Mesendoderm (in vitro differentiated cells): ENCODE measurements around the gene CHRNA4.

ENCODE experiments used
- DNase-seq: peaks from one replicate; pipeline ENCODE4 v3.0.0; 2013
- H2AK5ac ChIP-seq: 2 replicates; pipeline ENCODE4 v1.6.1; 2013; ENCODE audit warnings: low read length, inconsistent platforms
- H2BK120ac ChIP-seq: 2 replicates; pipeline ENCODE4 v1.6.1; 2013; ENCODE audit warnings: low read depth, mild to moderate bottlenecking, low read length, moderate library complexity, mixed read lengths
- H2BK15ac ChIP-seq: replicated peaks from 2 replicates; pipeline ENCODE4 v1.6.1; 2013; ENCODE audit warnings: low read depth, mild to moderate bottlenecking, moderate library complexity
- H2BK5ac ChIP-seq: 2 replicates; pipeline ENCODE4 v1.6.1; 2013; ENCODE audit warnings: low read length, inconsistent platforms
- H3K18ac ChIP-seq: 2 replicates; pipeline ENCODE4 v1.6.1; 2013; ENCODE audit warnings: mild to moderate bottlenecking, low read length, mixed read lengths
- H3K23ac ChIP-seq: one replicate; pipeline ENCODE4 v1.6.1; 2013; ENCODE audit warnings: low read length
- H3K27ac ChIP-seq: 2 replicates; pipeline ENCODE4 v1.5.1; 2013; ENCODE audit warnings: low read depth, mild to moderate bottlenecking, inconsistent platforms, low read length, moderate library complexity
- H3K27me3 ChIP-seq: 2 replicates; pipeline ENCODE4 v1.6.1; 2013; ENCODE audit warnings: low read length, control low read depth, mild to moderate bottlenecking, inconsistent platforms; ENCODE audit not compliant: insufficient read depth, poor library complexity
- H3K36me3 ChIP-seq: 2 replicates; pipeline ENCODE4 v1.6.1; 2013; ENCODE audit warnings: low read length, inconsistent platforms; ENCODE audit not compliant: control insufficient read depth, insufficient read depth
- H3K4ac ChIP-seq: one replicate; pipeline ENCODE4 v1.6.1; 2013; ENCODE audit warnings: low read depth, mild to moderate bottlenecking, low read length, moderate library complexity
- H3K4me1 ChIP-seq: 2 replicates; pipeline ENCODE4 v1.6.1; 2013; ENCODE audit warnings: low read depth, low read length, inconsistent platforms; ENCODE audit not compliant: control insufficient read depth
- H3K4me2 ChIP-seq: 2 replicates; pipeline ENCODE4 v1.6.1; 2013; ENCODE audit warnings: low read length
- H3K4me3 ChIP-seq: 2 replicates; pipeline ENCODE4 v1.5.1; 2013; ENCODE audit warnings: mild to moderate bottlenecking, low read length
- H3K56ac ChIP-seq: one replicate; pipeline ENCODE4 v1.6.1; 2013; ENCODE audit warnings: low read length
- H3K79me1 ChIP-seq: 2 replicates; pipeline ENCODE4 v1.6.1; 2013; ENCODE audit warnings: low read length, inconsistent platforms
- H3K79me2 ChIP-seq: 2 replicates; pipeline ENCODE4 v1.6.1; 2013; ENCODE audit warnings: mild to moderate bottlenecking, low read length; ENCODE audit not compliant: control insufficient read depth, insufficient read depth
- H3K9ac ChIP-seq: 2 replicates; pipeline ENCODE4 v1.6.1; 2013; ENCODE audit warnings: low read length, inconsistent platforms
- H4K5ac ChIP-seq: one replicate; pipeline ENCODE4 v1.6.1; 2013; ENCODE audit warnings: low read length
- H4K8ac ChIP-seq: one replicate; pipeline ENCODE4 v1.6.1; 2013; ENCODE audit warnings: low read depth, mild to moderate bottlenecking, control low read depth, low read length, moderate library complexity
- WGBS: extraction: QIAGEN DNeasy Blood & Tissue Kit; methylation state at CpG from one replicate; pipeline ENCODE4 v1.1.7; 2013; ENCODE audit warnings: low lambda C conversion rate, missing lambda C conversion rate; ENCODE audit not compliant: insufficient coverage; ENCODE audit errors: extremely low coverage; 5-methylcytosine and 5-hydroxymethylcytosine counted together

The CHRNA4 gene

DNA sequence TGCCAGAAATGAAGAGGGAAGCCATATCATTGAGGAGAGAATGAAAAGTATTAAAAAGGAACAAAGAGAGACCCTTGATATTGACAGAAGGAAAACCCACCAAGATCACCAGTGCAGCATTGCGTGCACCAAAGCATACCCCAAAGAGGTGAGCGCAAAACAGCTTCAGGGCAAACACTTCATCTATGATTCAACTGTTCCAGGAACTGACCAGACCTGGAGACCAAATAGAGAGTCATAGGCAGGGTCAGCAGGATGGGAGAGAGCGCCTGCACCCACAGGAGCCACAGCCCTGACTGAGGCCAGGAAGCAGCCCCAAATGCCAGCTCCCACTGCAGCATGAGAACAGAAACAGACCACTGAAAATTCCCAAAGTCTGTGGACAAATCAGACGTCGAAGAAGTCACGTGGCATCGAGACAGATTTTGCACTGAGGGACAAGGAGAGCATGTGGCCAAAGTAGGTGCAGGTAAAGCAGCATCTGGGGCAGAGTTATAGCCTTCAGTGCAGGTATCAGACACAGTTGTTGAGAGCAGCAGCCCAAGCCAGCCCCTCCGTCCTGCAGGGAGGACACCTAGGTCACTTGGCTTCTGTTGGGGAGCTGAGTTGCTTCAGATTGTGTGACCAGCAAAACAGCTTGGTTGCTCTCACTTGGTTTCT is 29.3 kb downstream of the CHRNA4 start:
- no peak overlapping the region for H3K4me2 ChIP-seq

DNA sequence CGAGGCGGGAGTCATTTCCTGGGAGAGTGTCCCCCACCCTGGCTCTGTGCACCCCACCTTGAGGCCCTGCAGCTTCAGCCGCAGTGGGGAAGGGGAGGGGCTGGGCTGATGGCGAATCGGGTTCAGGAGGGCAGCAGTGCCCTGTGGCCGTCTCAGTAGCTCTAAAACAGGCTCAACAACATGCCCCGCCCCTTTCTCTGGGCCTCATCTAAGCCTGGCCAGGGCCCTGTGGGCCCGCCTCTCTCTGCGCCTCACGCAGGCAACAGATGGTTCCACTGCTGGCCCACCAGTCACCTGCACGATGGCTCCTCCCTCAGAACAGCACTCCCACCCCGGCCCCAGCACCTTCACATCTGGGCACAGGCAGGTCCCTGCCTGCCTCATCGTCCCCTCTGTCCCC is 30.2 kb downstream of the CHRNA4 start:
- Histone ChIP-seq H3K27me3 (no peaks in the 10 kb centered on the region), H3K56ac (no peak overlapping the region), H3K79me2 (no peaks in the 10 kb centered on the region), H3K23ac (no peak overlapping the region), H2BK5ac (no peak overlapping the region), H3K4me2 (no peak overlapping the region), H3K4me3 (no peak overlapping the region), H3K27ac (no peak overlapping the region), H2BK15ac (no peak overlapping the region), H3K18ac (no peak overlapping the region), H3K4ac (no peak overlapping the region), H4K5ac (no peak overlapping the region), H3K4me1 (no peaks in the 10 kb centered on the region), H3K79me1 (no peaks in the 10 kb centered on the region), H2AK5ac (no peak overlapping the region), H3K9ac (no peak overlapping the region), H4K8ac (no peak overlapping the region), H3K36me3 (no peaks in the 10 kb centered on the region), H2BK120ac (no peak overlapping the region)
- no CpG with 5 or more reads among the region's 13 CpGs for WGBS
- no peak for DNase-seq

More for the DNA sequence above, 29.3 kb downstream of the CHRNA4 start:
- Histone ChIP-seq H3K18ac (no peak overlapping the region), H2BK120ac (no peak overlapping the region), H3K23ac (no peak overlapping the region), H3K4ac (no peak overlapping the region), H3K4me1 (no peaks in the 10 kb centered on the region), H3K9ac (no peak overlapping the region), H3K79me1 (no peaks in the 10 kb centered on the region), H2BK5ac (no peak overlapping the region), H2AK5ac (no peak overlapping the region), H3K36me3 (no peaks in the 10 kb centered on the region), H4K8ac (no peak overlapping the region), H3K56ac (no peak overlapping the region), H3K79me2 (no peaks in the 10 kb centered on the region), H3K27ac (no peak overlapping the region), H2BK15ac (no peak overlapping the region), H4K5ac (no peak overlapping the region), H3K27me3 (no peaks in the 10 kb centered on the region), H3K4me3 (no peak overlapping the region)
- no CpG with 5 or more reads among the region's 8 CpGs for WGBS
- DNase-seq = no peak

DNA sequence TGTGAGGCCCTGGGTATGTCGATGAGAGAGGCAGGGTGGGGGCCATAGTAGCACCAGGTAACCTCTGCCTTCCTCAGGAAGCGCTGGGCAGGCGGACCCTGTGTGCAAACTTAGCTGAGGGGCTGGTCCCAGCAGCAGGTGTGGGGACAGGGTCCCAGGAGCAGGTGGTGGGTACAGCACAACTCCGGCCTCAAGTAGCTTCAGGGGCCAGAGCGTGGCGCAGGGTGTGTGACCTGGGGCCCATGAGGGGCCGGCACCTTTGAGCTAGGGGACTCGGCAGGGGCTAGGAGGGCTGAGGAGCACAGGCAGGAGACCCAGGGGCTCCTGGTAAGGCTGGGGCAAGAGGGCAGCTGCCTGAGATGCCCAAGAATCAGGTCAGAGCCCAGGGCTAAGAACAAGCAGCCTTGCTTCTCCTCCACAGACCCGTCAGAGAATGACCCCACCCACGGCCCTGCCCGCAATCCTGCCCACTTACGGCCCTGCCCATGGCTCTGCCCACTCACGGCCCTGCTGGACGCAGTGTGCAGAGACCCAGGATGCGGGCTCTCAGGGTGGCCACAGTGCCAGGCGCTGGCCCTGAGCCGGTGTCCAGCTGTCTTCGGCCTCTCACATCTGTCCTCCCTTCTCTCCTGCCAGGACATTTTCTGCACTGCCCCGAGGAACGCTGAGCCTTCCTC is 30.9 kb downstream of the CHRNA4 start:
- Histone ChIP-seq H3K56ac (no peak overlapping the region), H4K8ac (no peak overlapping the region), H3K4me2 (no peak overlapping the region), H3K4me3 (no peak overlapping the region), H2BK120ac (no peak overlapping the region), H3K4ac (no peak overlapping the region), H3K9ac (no peak overlapping the region), H2AK5ac (no peak overlapping the region), H4K5ac (no peak overlapping the region), H3K79me2 (no peaks in the 10 kb centered on the region), H3K27ac (no peak overlapping the region), H2BK15ac (no peak overlapping the region), H3K4me1 (no peaks in the 10 kb centered on the region), H3K18ac (no peak overlapping the region), H3K36me3 (no peaks in the 10 kb centered on the region), H3K79me1 (no peaks in the 10 kb centered on the region), H2BK5ac (no peak overlapping the region), H3K23ac (no peak overlapping the region), H3K27me3 (no peaks in the 10 kb centered on the region)
- no CpG with 5 or more reads among the region's 20 CpGs for WGBS
- no peak for DNase-seq

DNA sequence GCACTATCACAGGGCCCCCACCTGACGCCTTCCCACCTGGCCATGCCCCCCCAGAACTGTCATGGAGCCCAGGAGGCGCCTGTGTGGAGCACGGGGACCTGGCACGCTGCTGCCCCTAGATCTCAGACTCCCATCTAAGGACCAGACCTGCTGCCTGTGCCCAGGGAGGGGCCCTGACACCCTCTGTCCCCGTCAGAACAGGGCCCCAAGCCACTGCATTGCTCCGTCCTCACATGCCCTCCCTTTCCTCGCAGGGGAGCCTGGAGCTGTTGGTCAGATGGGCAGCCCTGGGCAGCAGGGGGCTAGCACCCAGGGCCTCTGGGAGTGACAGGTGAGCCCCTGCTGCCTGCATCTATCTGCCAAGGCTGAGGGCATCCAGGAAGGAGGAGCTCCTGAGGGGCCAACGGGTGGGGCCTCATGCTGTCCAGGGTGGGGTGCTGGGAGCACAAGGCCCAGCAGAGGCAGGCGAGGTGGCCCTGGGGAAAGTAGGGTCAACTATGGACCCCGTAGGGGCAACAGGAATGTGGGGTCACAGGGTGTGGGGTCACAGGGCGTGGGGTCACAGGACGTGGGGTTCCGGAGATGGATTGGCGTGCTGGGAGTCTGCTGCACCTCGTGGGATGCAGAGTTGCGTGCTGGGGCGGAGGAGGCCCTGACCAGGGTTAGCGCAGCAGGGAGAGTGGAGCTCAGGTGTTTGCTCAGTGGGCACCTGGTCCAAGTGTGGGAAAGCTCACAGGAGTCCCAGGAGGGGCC is 31.6 kb downstream of the CHRNA4 start:
- Histone ChIP-seq H3K79me1 (no peaks in the 10 kb centered on the region), H3K36me3 (no peaks in the 10 kb centered on the region), H3K4ac (no peak overlapping the region), H2BK120ac (no peak overlapping the region), H2BK5ac (no peak overlapping the region), H3K9ac (no peak overlapping the region), H3K27me3 (no peaks in the 10 kb centered on the region), H2BK15ac (no peak overlapping the region), H4K8ac (no peak overlapping the region), H3K79me2 (no peaks in the 10 kb centered on the region), H3K27ac (no peak overlapping the region), H4K5ac (no peak overlapping the region), H3K18ac (no peak overlapping the region), H3K4me3 (no peak overlapping the region), H3K4me1 (no peaks in the 10 kb centered on the region), H3K4me2 (no peak overlapping the region), H2AK5ac (no peak overlapping the region), H3K56ac (no peak overlapping the region), H3K23ac (no peak overlapping the region)
- no peak for DNase-seq
- WGBS = no CpG with 5 or more reads among the region's 18 CpGs

DNA sequence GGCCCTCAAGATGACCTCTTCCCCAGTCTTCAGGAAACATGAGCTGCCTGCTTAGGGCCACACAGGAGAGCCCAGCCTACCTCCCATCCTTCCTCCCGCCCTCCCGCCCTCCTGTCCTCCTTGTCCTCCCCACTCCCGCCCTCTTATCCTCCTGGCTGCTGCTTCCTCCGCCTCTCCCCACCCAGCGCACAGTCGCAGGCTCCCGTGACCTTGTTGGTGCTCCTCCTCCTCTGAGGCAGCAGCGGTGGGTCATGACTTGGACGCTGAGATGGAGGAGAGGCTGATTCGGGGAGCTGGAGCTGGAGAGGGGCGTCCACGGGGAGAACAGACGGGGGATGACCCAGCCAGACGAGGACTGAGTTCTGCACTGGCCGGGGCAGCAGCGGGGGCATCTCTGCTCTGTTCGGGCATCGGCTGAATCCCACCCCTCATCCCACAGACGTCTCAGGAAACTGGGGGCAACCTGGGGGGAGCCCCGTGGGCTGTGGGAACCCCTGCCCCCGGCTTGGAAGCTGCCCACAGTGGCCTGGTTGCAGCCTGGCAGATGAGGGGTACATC is 32.4 kb downstream of the CHRNA4 start:
- H3K27me3 ChIP-seq = no peaks in the 10 kb centered on the region
- H3K79me2 ChIP-seq = no peaks in the 10 kb centered on the region
- no peaks in the 10 kb centered on the region for H3K4me1 ChIP-seq
- no peak overlapping the region for H4K5ac ChIP-seq
- no peak overlapping the region for H2BK15ac ChIP-seq
- DNase-seq = no peak
- H3K36me3 ChIP-seq = no peaks in the 10 kb centered on the region
- no peak overlapping the region for H3K4me2 ChIP-seq
- no peak overlapping the region for H3K4me3 ChIP-seq
- no peak overlapping the region for H2BK120ac ChIP-seq
- no CpG with 5 or more reads among the region's 21 CpGs for WGBS
- H4K8ac ChIP-seq = no peak overlapping the region
- H2AK5ac ChIP-seq = no peak overlapping the region
- H3K23ac ChIP-seq = no peak overlapping the region
- H3K4ac ChIP-seq = no peak overlapping the region
- H3K79me1 ChIP-seq = no peaks in the 10 kb centered on the region
- H3K18ac ChIP-seq = no peak overlapping the region
- H3K56ac ChIP-seq = no peak overlapping the region
- no peak overlapping the region for H3K27ac ChIP-seq
- no peak overlapping the region for H3K9ac ChIP-seq
- H2BK5ac ChIP-seq = no peak overlapping the region
